ENCODE data around the gene KNCN. TPM values are rescaled to one million over a fixed set of nuclear protein-coding genes. Genes with fewer than 3 reads are reported as not detected.

KNCN gene
- total and polyA plus RNA-seq, 2 donors (not counting 1 experiment from before 2014, with no cell fraction given) = not detected

- Mint-ChIP-seq H3K27ac (no peak overlapping the region), H3K4me3 (no peak overlapping the region), H3K4me1 (peaks cover 25% of the 10 kb centered on the region), H3K27me3 (no peaks in the 10 kb centered on the region), H3K9me3 (ENCODE audit: insufficient read depth) (no peaks in the 10 kb centered on the region)
- ChIA-PET CTCF (no interaction called here), POLR2A (no interaction called here)
- intact Hi-C loops (cut with micrococcal nuclease) = no loop called here
- Histone ChIP-seq H3K27me3 (replicated peaks in 1 of 4; ENCODE audit: control extremely low read depth in 1 of 4, control insufficient read depth in 3 of 4, insufficient read depth in 4 of 4, low read length in 3 of 4) (no peaks in the 10 kb centered on the region), H3K4me2 (replicated peaks; ENCODE audit: low read depth, low read length, poor library complexity, severe bottlenecking) (no peak overlapping the region), H3K36me3 (replicated peaks in 1 of 2; ENCODE audit: control extremely low read depth in 1 of 2, control insufficient read depth in 1 of 2, extremely low read depth in 1 of 2, insufficient read depth in 2 of 2, low read length in 1 of 2) (peaks cover 0 to 23% of the 10 kb centered on the region in 2 experiments), H3K4me1 (ENCODE audit: control insufficient read depth in 2 of 2, insufficient read depth in 2 of 2, low read length in 2 of 2) (peaks cover 7 to 9% of the 10 kb centered on the region in 2 donors), H2AFZ (ENCODE audit: insufficient read depth, low read depth, low read length, poor library complexity, severe bottlenecking) (no peak overlapping the region), H4K20me1 (ENCODE audit: control insufficient read depth, insufficient read depth, low read length, poor library complexity, severe bottlenecking) (no peaks in the 10 kb centered on the region), H3K9ac (ENCODE audit: low read length) (no peak overlapping the region), H3K79me2 (ENCODE audit: control insufficient read depth, insufficient read depth, low read length) (no peaks in the 10 kb centered on the region), H3K27ac (ENCODE audit: low read length in 2 of 2) (no peak overlapping the region), H3K9me3 (ENCODE audit: control extremely low read depth in 1 of 3, control insufficient read depth in 2 of 3, insufficient read depth in 1 of 3, low read length in 2 of 3) (no peaks in the 10 kb centered on the region), H3K4me3 (ENCODE audit: control extremely low read depth in 1 of 5, extremely low read depth in 1 of 5, insufficient read depth in 1 of 5, low read depth in 2 of 5, low read length in 4 of 5) (no peak overlapping the region)
- 100% methylated on average over 1 of the region's 3 CpGs for WGBS (ENCODE audit: insufficient coverage)
- ATAC-seq (ENCODE audit: low read depth) (no peak), DNase-seq (no peak)
- TF ChIP-seq EZH2 (IDR thresholded peaks at IDR 0.05; ENCODE audit: borderline replicate concordance, insufficient read depth, low read depth, low read length, poor library complexity, severe bottlenecking) = no peak
- TF ChIP-seq CTCF (IDR thresholded peaks at IDR 0.05) = no peak
Measured at GRCh38 chr1:46596846-46597245, 45.4 kb upstream of the KNCN start.

- POLR2A ChIA-PET = interaction anchor here (0.6 kb wide), 1 partner anchor 16 kb away, joined by 3 read pairs; no protein-coding TSS in a partner anchor
- Histone ChIP-seq H3K4me3 (ENCODE audit: control extremely low read depth in 1 of 5, extremely low read depth in 1 of 5, insufficient read depth in 1 of 5, low read depth in 2 of 5, low read length in 4 of 5) (no peak overlapping the region), H3K36me3 (replicated peaks in 1 of 2; ENCODE audit: control extremely low read depth in 1 of 2, control insufficient read depth in 1 of 2, extremely low read depth in 1 of 2, insufficient read depth in 2 of 2, low read length in 1 of 2) (peaks cover 0 to 30% of the 10 kb centered on the region in 2 experiments), H3K9ac (ENCODE audit: low read length) (no peak overlapping the region), H3K79me2 (ENCODE audit: control insufficient read depth, insufficient read depth, low read length) (no peaks in the 10 kb centered on the region), H3K27me3 (replicated peaks in 1 of 4; ENCODE audit: control extremely low read depth in 1 of 4, control insufficient read depth in 3 of 4, insufficient read depth in 4 of 4, low read length in 3 of 4) (no peaks in the 10 kb centered on the region), H3K4me1 (ENCODE audit: control insufficient read depth in 2 of 2, insufficient read depth in 2 of 2, low read length in 2 of 2) (peaks cover 7 to 9% of the 10 kb centered on the region in 2 donors), H3K9me3 (ENCODE audit: control extremely low read depth in 1 of 3, control insufficient read depth in 2 of 3, insufficient read depth in 1 of 3, low read length in 2 of 3) (no peaks in the 10 kb centered on the region), H2AFZ (ENCODE audit: insufficient read depth, low read depth, low read length, poor library complexity, severe bottlenecking) (no peak overlapping the region), H3K4me2 (replicated peaks; ENCODE audit: low read depth, low read length, poor library complexity, severe bottlenecking) (no peak overlapping the region), H3K27ac (ENCODE audit: low read length in 2 of 2) (no peak overlapping the region), H4K20me1 (ENCODE audit: control insufficient read depth, insufficient read depth, low read length, poor library complexity, severe bottlenecking) (no peaks in the 10 kb centered on the region)
- CTCF ChIA-PET = interaction anchor here (1.0 kb wide), 1 partner anchor 9 kb away, joined by 3 read pairs; no protein-coding TSS in a partner anchor
- DNase-seq (no peak), ATAC-seq (ENCODE audit: low read depth) (no peak)
- intact Hi-C loops (cut with micrococcal nuclease) = no loop called here
- Mint-ChIP-seq H3K4me3 (no peak overlapping the region), H3K4me1 (peaks cover 22% of the 10 kb centered on the region), H3K27me3 (no peaks in the 10 kb centered on the region), H3K27ac (no peak overlapping the region), H3K9me3 (ENCODE audit: insufficient read depth) (no peaks in the 10 kb centered on the region)
- no peak for TF ChIP-seq CTCF (IDR thresholded peaks at IDR 0.05)
- no peak for TF ChIP-seq EZH2 (IDR thresholded peaks at IDR 0.05; ENCODE audit: borderline replicate concordance, insufficient read depth, low read depth, low read length, poor library complexity, severe bottlenecking)
- 83% methylated on average over 1 of the region's 1 CpG for WGBS (ENCODE audit: insufficient coverage)
Measured at GRCh38 chr1:46596036-46596435, 44.6 kb upstream of the KNCN start.
